Upper lobe of right lung (tissue), 1 donor: ENCODE measurements around the gene PLPP4. TPM values are rescaled to one million over a fixed set of nuclear protein-coding genes. Genes with fewer than 3 reads are reported as not detected.

Experiments used
- ATAC-seq: fragments of 200-7000 bp; cut with Tn5 transposase; one replicate; pipeline ENCODE4 v1.9.1; 2020; ENCODE audit warnings: mild to moderate bottlenecking, moderate library complexity
- DNase-seq: peaks from one replicate; pipeline ENCODE4 v3.0.0-alpha.2; 2020
- H3K27ac ChIP-seq: fragments of 200-600 bp; one replicate; pipeline ENCODE4 v1.8.0; 2022
- H3K27me3 ChIP-seq: fragments of 200-600 bp; one replicate; pipeline ENCODE4 v1.8.0; 2022; ENCODE audit warnings: mild to moderate bottlenecking
- H3K36me3 ChIP-seq: fragments of 200-600 bp; one replicate; pipeline ENCODE4 v1.8.0; 2022
- H3K4me1 ChIP-seq: fragments of 200-600 bp; one replicate; pipeline ENCODE4 v1.8.0; 2022
- H3K4me3 ChIP-seq: fragments of 200-600 bp; one replicate; pipeline ENCODE4 v1.8.0; 2022; ENCODE audit warnings: mild to moderate bottlenecking
- H3K9me3 ChIP-seq: fragments of 200-600 bp; one replicate; pipeline ENCODE4 v1.8.0; 2022
- intact Hi-C: fragments of 100-400 bp; cut with DNase I; formaldehyde crosslinking; loops from one replicate; pipeline ENCODE4 v1.11.0; 2022
- total RNA-seq: library from RNA; stranded (reverse); fragmentation: NEBNext Ultra II Directional; extraction: Animal tissue kit (Norgen Biotek cat#: 25700); gene quantifications from one replicate; pipeline ENCODE4 v1.2.1, GENCODE V29; 2021
- TF ChIP-seq, protein P1 (sequence below): fragments of 200-600 bp; IDR thresholded peaks from one replicate; pipeline ENCODE4 v1.8.0; 2022; ENCODE audit warnings: antibody characterized with exemption
- donor health status: DM: no; HTN: yes; CAD: no; lungs with severe emphysema.

PLPP4 gene
- total RNA-seq, 1 donor from 2014 or later, result 0.38 TPM

DNA sequence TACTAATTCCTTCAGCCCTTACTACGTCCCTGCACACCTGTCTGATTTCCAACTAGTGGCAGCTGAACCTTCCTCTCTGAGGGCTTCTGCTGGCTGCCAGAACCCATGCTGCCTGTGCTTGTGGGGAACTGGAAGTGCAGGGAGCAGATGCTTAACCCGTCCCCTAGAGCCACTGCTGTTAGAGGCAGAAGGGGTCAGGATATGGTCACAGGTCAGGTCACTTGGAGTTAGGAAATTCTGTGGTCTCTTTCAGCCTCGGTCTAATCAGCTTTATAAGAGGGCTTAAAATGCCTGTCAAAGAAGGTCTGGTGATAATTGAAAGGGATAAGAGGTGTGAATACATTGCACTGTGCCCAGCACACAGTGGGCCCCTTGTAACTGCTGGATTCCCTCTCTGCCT lies 82.0 kb downstream of the PLPP4 start:
- ATAC-seq, result no peak

DNA sequence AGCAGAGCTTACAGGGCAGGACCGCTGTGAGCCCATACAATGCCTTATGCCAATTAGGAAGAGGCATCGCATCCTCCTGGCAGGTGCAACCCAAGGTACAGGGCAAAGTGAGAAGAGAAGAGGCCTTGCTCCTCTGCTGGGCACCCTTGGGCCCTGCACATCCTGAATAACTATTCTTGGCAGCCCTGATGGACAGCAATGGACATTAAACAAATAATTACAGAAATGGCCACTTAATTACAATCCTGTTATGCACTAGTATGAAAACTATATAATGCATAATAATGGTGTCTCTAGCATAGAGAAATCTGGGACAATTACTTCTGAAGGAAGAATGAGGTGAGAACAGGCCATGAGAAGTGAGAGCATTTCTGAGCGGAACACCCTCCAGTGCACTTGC lies 83.5 kb downstream of the PLPP4 start:
- ATAC-seq (no peak), DNase-seq (no peak)
- TF ChIP-seq, protein P1, sequence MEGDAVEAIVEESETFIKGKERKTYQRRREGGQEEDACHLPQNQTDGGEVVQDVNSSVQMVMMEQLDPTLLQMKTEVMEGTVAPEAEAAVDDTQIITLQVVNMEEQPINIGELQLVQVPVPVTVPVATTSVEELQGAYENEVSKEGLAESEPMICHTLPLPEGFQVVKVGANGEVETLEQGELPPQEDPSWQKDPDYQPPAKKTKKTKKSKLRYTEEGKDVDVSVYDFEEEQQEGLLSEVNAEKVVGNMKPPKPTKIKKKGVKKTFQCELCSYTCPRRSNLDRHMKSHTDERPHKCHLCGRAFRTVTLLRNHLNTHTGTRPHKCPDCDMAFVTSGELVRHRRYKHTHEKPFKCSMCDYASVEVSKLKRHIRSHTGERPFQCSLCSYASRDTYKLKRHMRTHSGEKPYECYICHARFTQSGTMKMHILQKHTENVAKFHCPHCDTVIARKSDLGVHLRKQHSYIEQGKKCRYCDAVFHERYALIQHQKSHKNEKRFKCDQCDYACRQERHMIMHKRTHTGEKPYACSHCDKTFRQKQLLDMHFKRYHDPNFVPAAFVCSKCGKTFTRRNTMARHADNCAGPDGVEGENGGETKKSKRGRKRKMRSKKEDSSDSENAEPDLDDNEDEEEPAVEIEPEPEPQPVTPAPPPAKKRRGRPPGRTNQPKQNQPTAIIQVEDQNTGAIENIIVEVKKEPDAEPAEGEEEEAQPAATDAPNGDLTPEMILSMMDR, result no peak
- no peak overlapping the region for H3K27ac ChIP-seq
- no peaks in the 10 kb centered on the region for H3K27me3 ChIP-seq
- H3K4me1 ChIP-seq, result no peaks in the 10 kb centered on the region
- H3K9me3 ChIP-seq, result no peaks in the 10 kb centered on the region
- no peak overlapping the region for H3K4me3 ChIP-seq
- intact Hi-C loops, result no loop called here
- no peaks in the 10 kb centered on the region for H3K36me3 ChIP-seq

More for the DNA sequence above, 82.0 kb downstream of the PLPP4 start:
- TF ChIP-seq, protein P1, result no peak
- no peak for DNase-seq
- Histone ChIP-seq H3K9me3 (peaks cover 7% of the 10 kb centered on the region), H3K36me3 (no peaks in the 10 kb centered on the region), H3K27ac (no peak overlapping the region), H3K4me3 (no peak overlapping the region), H3K4me1 (no peaks in the 10 kb centered on the region), H3K27me3 (no peaks in the 10 kb centered on the region)
- intact Hi-C loops, result no loop called here

DNA sequence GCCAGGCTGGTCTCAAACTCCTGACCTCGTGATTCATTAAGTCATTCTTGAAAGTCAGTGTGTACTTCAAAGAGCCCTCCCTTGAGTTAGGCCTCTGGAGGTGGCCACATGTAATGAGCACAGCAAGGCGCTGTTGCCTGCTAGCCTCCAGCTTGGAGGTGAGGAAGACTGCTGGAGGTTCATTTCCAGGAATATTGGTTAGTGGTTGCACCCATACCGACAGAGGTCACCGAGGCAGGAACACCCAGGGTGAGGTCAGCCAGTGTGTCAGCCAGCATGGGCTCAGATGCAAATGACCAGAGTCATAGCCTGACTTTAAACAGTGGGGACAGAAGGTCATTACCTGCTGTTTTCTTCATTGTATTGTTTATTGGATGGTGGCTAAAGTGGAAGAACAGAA lies 85.0 kb downstream of the PLPP4 start:
- H3K27me3 ChIP-seq, result no peaks in the 10 kb centered on the region
- intact Hi-C loops, result no loop called here
- ATAC-seq, result no peak

DNA sequence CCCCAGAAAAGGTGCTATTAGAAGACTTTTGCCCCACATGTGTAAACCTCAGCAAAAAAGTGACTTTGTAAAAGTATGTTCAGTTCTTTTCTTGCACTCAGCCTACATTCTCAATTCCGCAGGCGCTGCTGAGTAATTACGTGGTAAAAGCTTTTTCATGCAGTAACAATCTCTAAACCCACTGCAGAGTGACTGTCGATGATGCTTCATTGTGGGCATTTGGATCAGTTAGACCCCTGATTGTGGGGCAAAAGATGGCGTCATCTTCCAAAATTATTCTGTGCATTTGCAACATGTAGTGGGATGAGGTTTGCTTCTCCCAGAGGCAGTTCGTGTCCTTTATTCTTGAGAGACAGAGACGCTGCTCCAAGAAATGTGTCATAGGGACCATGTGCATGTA lies 85.6 kb downstream of the PLPP4 start:
- intact Hi-C loops, result no loop called here
- no peaks in the 10 kb centered on the region for H3K36me3 ChIP-seq
- DNase-seq, result no peak
- H3K4me3 ChIP-seq, result no peak overlapping the region
- no peak overlapping the region for H3K27ac ChIP-seq
- TF ChIP-seq, protein P1, result no peak
- H3K9me3 ChIP-seq, result no peaks in the 10 kb centered on the region
- no peak for ATAC-seq
- no peaks in the 10 kb centered on the region for H3K4me1 ChIP-seq
- no peaks in the 10 kb centered on the region for H3K27me3 ChIP-seq

More for the DNA sequence above, 85.0 kb downstream of the PLPP4 start:
- no peaks in the 10 kb centered on the region for H3K36me3 ChIP-seq
- TF ChIP-seq, protein P1, result no peak
- H3K27ac ChIP-seq, result no peak overlapping the region
- H3K4me1 ChIP-seq, result no peaks in the 10 kb centered on the region
- DNase-seq, result no peak
- no peak overlapping the region for H3K4me3 ChIP-seq
- no peaks in the 10 kb centered on the region for H3K9me3 ChIP-seq

DNA sequence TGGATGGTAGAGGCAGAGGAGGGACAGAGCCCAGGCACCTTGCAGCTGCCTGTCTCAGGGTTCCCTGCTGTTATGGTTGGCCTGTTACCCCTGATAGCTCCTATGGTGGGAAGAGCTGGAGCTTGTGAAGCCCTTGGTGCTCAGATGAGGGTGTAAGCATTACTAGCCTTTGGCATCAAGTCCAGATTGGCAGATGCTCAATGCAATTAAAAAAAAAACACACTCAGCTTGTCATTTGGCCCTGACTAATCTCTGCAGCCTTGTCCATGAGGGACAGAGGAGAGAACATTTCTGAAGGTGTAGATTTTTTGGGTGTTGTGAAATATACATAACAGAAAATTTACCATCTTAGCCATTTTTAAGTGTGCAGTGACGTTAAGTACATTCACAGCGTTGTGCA lies 86.3 kb downstream of the PLPP4 start:
- TF ChIP-seq, protein P1, result no peak
- no peak for ATAC-seq
- no peak overlapping the region for H3K27ac ChIP-seq
- H3K4me1 ChIP-seq, result no peaks in the 10 kb centered on the region
- H3K36me3 ChIP-seq, result no peaks in the 10 kb centered on the region
- intact Hi-C loops, result no loop called here
- DNase-seq, result no peak
- H3K27me3 ChIP-seq, result no peaks in the 10 kb centered on the region
- no peaks in the 10 kb centered on the region for H3K9me3 ChIP-seq
- no peak overlapping the region for H3K4me3 ChIP-seq

DNA sequence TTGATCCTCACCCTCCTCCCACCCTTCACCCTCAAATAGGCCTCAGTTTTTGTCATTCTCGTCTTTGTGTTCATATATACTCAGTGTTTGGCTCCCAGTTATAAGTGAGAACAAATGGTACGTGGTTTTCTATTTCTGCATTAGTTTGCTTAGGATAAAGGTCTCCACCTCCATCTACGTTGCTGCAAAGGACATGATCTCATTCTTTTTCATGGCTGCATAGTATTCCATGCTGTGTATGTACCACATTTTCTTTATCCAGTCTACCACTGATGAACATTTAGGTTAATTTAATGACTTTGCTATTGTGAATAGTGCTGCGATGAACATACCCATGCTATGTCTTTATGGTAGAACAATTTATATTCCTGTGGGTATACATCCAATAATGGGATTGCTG lies 91.2 kb downstream of the PLPP4 start:
- no peak for ATAC-seq
- Histone ChIP-seq H3K9me3 (peaks cover 4% of the 10 kb centered on the region), H3K4me3 (no peak overlapping the region), H3K4me1 (no peaks in the 10 kb centered on the region), H3K27ac (no peak overlapping the region), H3K27me3 (no peaks in the 10 kb centered on the region), H3K36me3 (no peaks in the 10 kb centered on the region)
- intact Hi-C loops, result no loop called here
- DNase-seq, result no peak
- TF ChIP-seq, protein P1, result no peak
